ENCODE data around the gene CCHCR1.

DNA sequence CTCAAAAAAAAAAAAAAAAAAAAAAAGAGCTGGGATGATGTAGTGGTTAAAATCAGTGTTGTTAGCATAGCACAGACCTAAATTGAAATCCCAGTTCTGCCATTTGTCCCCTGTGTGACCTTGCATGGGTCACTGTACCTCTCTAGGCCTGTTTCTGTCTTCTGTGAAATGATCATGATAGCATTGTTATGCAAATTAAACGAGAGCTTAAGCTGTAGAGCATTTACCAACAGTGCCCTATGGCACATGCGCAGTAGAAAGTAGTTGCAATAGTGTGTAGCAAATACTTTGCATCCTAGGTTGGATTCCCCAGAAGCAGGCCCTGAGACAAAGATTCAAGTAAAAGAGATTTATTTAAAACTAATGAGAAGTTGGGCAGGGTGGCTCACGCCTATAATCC is 26.0 kb downstream of the CCHCR1 start:
- TF ChIP-seq, protein P1, sequence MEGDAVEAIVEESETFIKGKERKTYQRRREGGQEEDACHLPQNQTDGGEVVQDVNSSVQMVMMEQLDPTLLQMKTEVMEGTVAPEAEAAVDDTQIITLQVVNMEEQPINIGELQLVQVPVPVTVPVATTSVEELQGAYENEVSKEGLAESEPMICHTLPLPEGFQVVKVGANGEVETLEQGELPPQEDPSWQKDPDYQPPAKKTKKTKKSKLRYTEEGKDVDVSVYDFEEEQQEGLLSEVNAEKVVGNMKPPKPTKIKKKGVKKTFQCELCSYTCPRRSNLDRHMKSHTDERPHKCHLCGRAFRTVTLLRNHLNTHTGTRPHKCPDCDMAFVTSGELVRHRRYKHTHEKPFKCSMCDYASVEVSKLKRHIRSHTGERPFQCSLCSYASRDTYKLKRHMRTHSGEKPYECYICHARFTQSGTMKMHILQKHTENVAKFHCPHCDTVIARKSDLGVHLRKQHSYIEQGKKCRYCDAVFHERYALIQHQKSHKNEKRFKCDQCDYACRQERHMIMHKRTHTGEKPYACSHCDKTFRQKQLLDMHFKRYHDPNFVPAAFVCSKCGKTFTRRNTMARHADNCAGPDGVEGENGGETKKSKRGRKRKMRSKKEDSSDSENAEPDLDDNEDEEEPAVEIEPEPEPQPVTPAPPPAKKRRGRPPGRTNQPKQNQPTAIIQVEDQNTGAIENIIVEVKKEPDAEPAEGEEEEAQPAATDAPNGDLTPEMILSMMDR (conservative IDR thresholded peaks at IDR 0.05) = no peak
- no peak for TF ChIP-seq EZH2 (IDR thresholded peaks at IDR 0.05; ENCODE audit: low read depth)

Data from PC-9 (cell line).